LNCAP (cell line): ENCODE data around the gene ZNF891.

ENCODE experiments used
- CTCF ChIP-seq: fragments of 450-650 bp; IDR thresholded peaks from 2 replicates; pipeline ENCODE4 v1.5.1; 2017; ENCODE audit warnings: mild to moderate bottlenecking

Gene ZNF891

GRCh38 chr12:133061954-133062353 lies 68.1 kb downstream of the ZNF891 start:
- no peak for TF ChIP-seq CTCF

GRCh38 chr12:133058203-133059113 lies 71.6 kb downstream of the ZNF891 start:
- no peak for TF ChIP-seq CTCF

GRCh38 chr12:133057446-133057845 lies 72.6 kb downstream of the ZNF891 start:
- TF ChIP-seq CTCF, result no peak
